PC-9 (cell line): Measurements from ENCODE around the gene SGCE.

Experiments used
- CTCF ChIP-seq: fragments of 200-600 bp; sonication (generic); conservative IDR thresholded peaks from 2 replicates; pipeline ENCODE4 v1.6.1; 2017; ENCODE audit warnings: mixed run types, antibody characterized with exemption, mild to moderate bottlenecking, moderate library complexity
- EZH2 ChIP-seq: fragments of 200-600 bp; sonication (generic); IDR thresholded peaks from 2 replicates; pipeline ENCODE4 v1.8.0; 2017; ENCODE audit warnings: antibody characterized with exemption, low read depth

GRCh38 chr7:94547126-94547525, 108.8 kb downstream of the SGCE start:
- TF ChIP-seq EZH2 (no peak), CTCF (no peak)
